ENCODE results near the gene SYTL2. TPM values are rescaled to one million over a fixed set of nuclear protein-coding genes. Genes with fewer than 3 reads are reported as not detected.

SYTL2 gene
- total and polyA plus RNA-seq, 2 experiments from 2014 or later: 8.9 to 66.6 TPM

DNA sequence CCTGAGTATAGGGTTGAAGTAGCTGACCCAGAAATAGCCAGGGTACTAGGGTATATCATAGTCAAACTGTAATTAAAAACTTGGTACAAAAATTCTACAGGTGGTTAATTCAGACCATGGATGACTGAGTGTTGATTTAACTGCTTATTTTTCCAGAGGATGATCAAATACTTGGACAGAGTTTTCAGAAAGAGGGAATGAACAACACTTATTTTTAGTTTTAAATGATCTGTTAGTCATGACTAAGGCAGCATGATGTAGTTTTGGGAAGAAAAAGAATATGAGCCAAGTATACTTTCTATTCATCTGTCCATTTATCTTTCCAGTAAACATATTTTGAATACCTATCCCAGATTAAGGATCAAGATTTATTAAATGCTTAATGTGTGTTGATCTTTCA is 105.1 kb downstream of the SYTL2 start:
- no peaks in the 10 kb centered on the region for H3K36me3 ChIP-seq (replicated peaks; ENCODE audit: insufficient read depth, low read depth)
- no peak overlapping the region for H2AFZ ChIP-seq
- H3K4me2 ChIP-seq: no peak overlapping the region
- no peaks in the 10 kb centered on the region for H3K27me3 ChIP-seq
- H3K4me3 ChIP-seq: no peak overlapping the region
- H3K9me3 ChIP-seq (ENCODE audit: low read depth): no peaks in the 10 kb centered on the region
- no peaks in the 10 kb centered on the region for H3K79me2 ChIP-seq
- DNase-seq (ENCODE audit: low spot score): no peak
- H3K4me1 ChIP-seq (ENCODE audit: insufficient read depth): no peaks in the 10 kb centered on the region
- no peaks in the 10 kb centered on the region for H3K9me2 ChIP-seq (replicated peaks; ENCODE audit: insufficient read depth)
- TF ChIP-seq EZH2 (IDR thresholded peaks at IDR 0.05; ENCODE audit: borderline replicate concordance) (no peak), EZH2phosphoT487 (IDR thresholded peaks at IDR 0.05; ENCODE audit: low read depth, severe bottlenecking, unreplicated experiment) (no peak)
- TF ChIP-seq, protein P1, sequence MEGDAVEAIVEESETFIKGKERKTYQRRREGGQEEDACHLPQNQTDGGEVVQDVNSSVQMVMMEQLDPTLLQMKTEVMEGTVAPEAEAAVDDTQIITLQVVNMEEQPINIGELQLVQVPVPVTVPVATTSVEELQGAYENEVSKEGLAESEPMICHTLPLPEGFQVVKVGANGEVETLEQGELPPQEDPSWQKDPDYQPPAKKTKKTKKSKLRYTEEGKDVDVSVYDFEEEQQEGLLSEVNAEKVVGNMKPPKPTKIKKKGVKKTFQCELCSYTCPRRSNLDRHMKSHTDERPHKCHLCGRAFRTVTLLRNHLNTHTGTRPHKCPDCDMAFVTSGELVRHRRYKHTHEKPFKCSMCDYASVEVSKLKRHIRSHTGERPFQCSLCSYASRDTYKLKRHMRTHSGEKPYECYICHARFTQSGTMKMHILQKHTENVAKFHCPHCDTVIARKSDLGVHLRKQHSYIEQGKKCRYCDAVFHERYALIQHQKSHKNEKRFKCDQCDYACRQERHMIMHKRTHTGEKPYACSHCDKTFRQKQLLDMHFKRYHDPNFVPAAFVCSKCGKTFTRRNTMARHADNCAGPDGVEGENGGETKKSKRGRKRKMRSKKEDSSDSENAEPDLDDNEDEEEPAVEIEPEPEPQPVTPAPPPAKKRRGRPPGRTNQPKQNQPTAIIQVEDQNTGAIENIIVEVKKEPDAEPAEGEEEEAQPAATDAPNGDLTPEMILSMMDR (IDR thresholded peaks at IDR 0.05; ENCODE audit: poor library complexity): no peak
- H4K20me1 ChIP-seq (ENCODE audit: insufficient read depth, poor library complexity, severe bottlenecking): no peaks in the 10 kb centered on the region
- H3K27ac ChIP-seq: no peak overlapping the region

DNA sequence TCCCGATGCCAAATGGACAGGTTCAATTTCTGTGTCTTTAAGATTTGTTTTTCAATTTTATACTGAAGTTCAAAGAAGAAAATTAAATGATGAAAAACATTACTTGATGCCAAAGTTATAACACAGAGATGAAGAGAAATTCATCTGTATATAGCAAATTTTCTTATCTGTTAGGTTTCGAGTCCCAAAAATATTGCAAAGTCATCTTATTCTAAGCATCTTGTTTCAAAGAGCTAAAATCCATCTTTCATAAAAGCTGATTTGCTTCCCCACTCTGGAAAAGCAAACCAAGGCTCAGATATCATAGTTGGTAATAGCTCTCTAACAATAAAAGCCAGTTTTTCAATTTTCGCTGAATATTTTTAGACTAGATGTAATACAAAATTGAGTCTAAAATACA is 106.0 kb downstream of the SYTL2 start:
- Histone ChIP-seq H3K4me2 (no peak overlapping the region), H3K79me2 (no peaks in the 10 kb centered on the region), H2AFZ (no peak overlapping the region), H4K20me1 (ENCODE audit: insufficient read depth, poor library complexity, severe bottlenecking) (no peaks in the 10 kb centered on the region), H3K4me3 (no peak overlapping the region), H3K4me1 (ENCODE audit: insufficient read depth) (no peaks in the 10 kb centered on the region), H3K36me3 (replicated peaks; ENCODE audit: insufficient read depth, low read depth) (no peaks in the 10 kb centered on the region), H3K27ac (no peak overlapping the region), H3K9me2 (replicated peaks; ENCODE audit: insufficient read depth) (no peaks in the 10 kb centered on the region), H3K27me3 (no peaks in the 10 kb centered on the region), H3K9me3 (ENCODE audit: low read depth) (no peaks in the 10 kb centered on the region)
- no peak for DNase-seq (ENCODE audit: low spot score)
- no peak for TF ChIP-seq EZH2 (IDR thresholded peaks at IDR 0.05; ENCODE audit: borderline replicate concordance)
- TF ChIP-seq EZH2phosphoT487 (IDR thresholded peaks at IDR 0.05; ENCODE audit: low read depth, severe bottlenecking, unreplicated experiment): no peak
- TF ChIP-seq, protein P1 (IDR thresholded peaks at IDR 0.05; ENCODE audit: poor library complexity): no peak
- 91% methylated on average over 3 of the region's 3 CpGs for WGBS (ENCODE audit: low lambda C conversion rate, missing lambda C conversion rate)

DNA sequence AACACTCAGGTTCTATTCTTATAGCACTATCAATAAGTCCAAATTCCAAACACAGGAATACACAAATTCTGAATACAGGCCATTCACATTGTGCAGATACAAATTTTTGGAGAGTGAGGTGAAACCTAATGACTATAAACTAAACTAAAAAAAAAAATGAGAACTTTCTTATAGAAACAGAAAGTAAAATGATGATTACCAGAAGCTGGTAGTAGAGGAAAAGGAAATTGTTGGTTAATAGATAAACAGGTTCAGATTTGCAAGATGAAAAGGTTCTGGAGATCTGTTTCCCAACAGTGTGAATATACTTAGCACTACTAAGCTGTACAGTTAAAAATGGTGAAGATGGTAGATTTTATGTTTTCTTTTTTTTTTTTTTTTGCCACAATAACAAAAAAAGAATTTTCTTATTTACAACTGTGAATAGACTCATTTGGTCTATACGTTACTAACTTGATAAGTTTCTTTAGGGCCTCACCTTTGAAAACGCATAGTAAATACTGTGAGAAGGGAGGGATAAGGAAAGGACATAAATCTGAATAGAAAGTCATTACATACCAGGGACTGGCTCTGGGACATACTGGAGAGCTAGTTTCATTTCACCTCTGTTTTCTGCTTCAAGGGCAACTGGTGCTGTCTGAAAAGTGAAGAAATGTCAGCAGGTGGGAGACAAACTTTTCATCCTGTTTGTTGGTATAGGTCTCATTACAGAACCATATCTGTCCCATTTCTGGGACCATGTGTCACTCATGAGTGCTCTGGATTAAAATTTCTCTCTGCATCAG is 110.8 kb downstream of the SYTL2 start:
- Histone ChIP-seq H3K27me3 (no peaks in the 10 kb centered on the region), H2AFZ (no peak overlapping the region), H3K79me2 (no peaks in the 10 kb centered on the region), H3K27ac (no peak overlapping the region), H3K4me2 (no peak overlapping the region), H3K4me3 (no peak overlapping the region), H3K4me1 (ENCODE audit: insufficient read depth) (no peaks in the 10 kb centered on the region), H3K9me2 (replicated peaks; ENCODE audit: insufficient read depth) (no peaks in the 10 kb centered on the region), H3K36me3 (replicated peaks; ENCODE audit: insufficient read depth, low read depth) (no peaks in the 10 kb centered on the region), H4K20me1 (ENCODE audit: insufficient read depth, poor library complexity, severe bottlenecking) (no peaks in the 10 kb centered on the region), H3K9me3 (ENCODE audit: low read depth) (no peaks in the 10 kb centered on the region)
- TF ChIP-seq EZH2 (IDR thresholded peaks at IDR 0.05; ENCODE audit: borderline replicate concordance) (no peak), EZH2phosphoT487 (IDR thresholded peaks at IDR 0.05; ENCODE audit: low read depth, severe bottlenecking, unreplicated experiment) (no peak)
- TF ChIP-seq, protein P1 (IDR thresholded peaks at IDR 0.05; ENCODE audit: poor library complexity): no peak
- no peak for DNase-seq (ENCODE audit: low spot score)
- WGBS (ENCODE audit: low lambda C conversion rate, missing lambda C conversion rate): 64% methylated on average over 2 of the region's 2 CpGs
